Keratinocyte (primary cell): ENCODE measurements around the gene CCDC182. TPM values are rescaled to one million over a fixed set of nuclear protein-coding genes. Genes with fewer than 3 reads are reported as not detected.

ENCODE experiments used
- DNase-seq: peaks from one replicate; pipeline ENCODE4 v3.0.0-alpha.2; 2011; ENCODE audit warnings: low read depth, missing footprints, low spot score
- FAIRE-seq: peaks from 2 replicates; lab custom pipeline; 2011; peaks lifted over from hg19 to GRCh38; lab: Jason Lieb, UNC
- H2AFZ ChIP-seq: 2 replicates; pipeline ENCODE4 v1.6.0; 2012; ENCODE audit warnings: low read length, control low read depth, inconsistent platforms; ENCODE audit not compliant: control insufficient read depth
- H3K27ac ChIP-seq: 2 replicates; pipeline ENCODE4 v1.5.1; 2011; ENCODE audit warnings: low read length; ENCODE audit not compliant: control insufficient read depth, insufficient read depth
- H3K27me3 ChIP-seq: 3 replicates; pipeline ENCODE4 v1.6.0; 2011; ENCODE audit warnings: low read length; ENCODE audit not compliant: control insufficient read depth, insufficient read depth; ENCODE audit errors: extremely low read depth
- H3K36me3 ChIP-seq, 2 experiments: 2 replicates in 1 of 2; 3 replicates in 1 of 2; pipeline ENCODE4 v1.5.1; 2011; ENCODE audit warnings: low read length in 2 of 2, mild to moderate bottlenecking in 1 of 2; ENCODE audit not compliant: control insufficient read depth in 2 of 2, insufficient read depth in 2 of 2; ENCODE audit errors: extremely low read depth in 1 of 2
- H3K4me1 ChIP-seq: 3 replicates; pipeline ENCODE4 v1.5.1; 2011; ENCODE audit warnings: low read length; ENCODE audit not compliant: control insufficient read depth, insufficient read depth; ENCODE audit errors: extremely low read depth
- H3K4me2 ChIP-seq: 3 replicates; pipeline ENCODE4 v1.6.0; 2011; ENCODE audit warnings: low read depth, low read length; ENCODE audit not compliant: control insufficient read depth, insufficient read depth; ENCODE audit errors: extremely low read depth
- H3K4me3 ChIP-seq, 3 experiments: fragments of 200-600 bp in 1 of 3; sonication (generic) in 1 of 3; 2 replicates in 2 of 3; 3 replicates in 1 of 3; pipeline ENCODE4 v1.5.1; 2011 to 2016; ENCODE audit warnings: low read length in 3 of 3, mild to moderate bottlenecking in 3 of 3, control low read depth in 2 of 3, inconsistent platforms in 1 of 3, low read depth in 1 of 3, mixed read lengths in 1 of 3, mixed run types in 1 of 3, moderate library complexity in 1 of 3; ENCODE audit not compliant: control insufficient read depth in 2 of 3, insufficient read depth in 2 of 3; ENCODE audit errors: extremely low read depth in 1 of 3
- H3K79me2 ChIP-seq: 2 replicates; pipeline ENCODE4 v1.6.0; 2012; ENCODE audit warnings: low read length; ENCODE audit not compliant: control insufficient read depth, insufficient read depth
- H3K9ac ChIP-seq: 3 replicates; pipeline ENCODE4 v1.6.0; 2011; ENCODE audit warnings: low read length; ENCODE audit not compliant: control insufficient read depth, insufficient read depth; ENCODE audit errors: extremely low read depth
- H3K9me1 ChIP-seq: 3 replicates; pipeline ENCODE4 v1.6.0; 2011; ENCODE audit warnings: low read length; ENCODE audit not compliant: control insufficient read depth, insufficient read depth; ENCODE audit errors: extremely low read depth
- H3K9me3 ChIP-seq: 2 replicates; pipeline ENCODE4 v1.5.1; 2012; ENCODE audit warnings: low read depth, low read length; ENCODE audit not compliant: control insufficient read depth
- H4K20me1 ChIP-seq: 3 replicates; pipeline ENCODE4 v1.6.0; 2011; ENCODE audit warnings: low read length; ENCODE audit not compliant: control insufficient read depth, insufficient read depth; ENCODE audit errors: extremely low read depth
- EZH2 ChIP-seq: IDR thresholded peaks from one replicate; pipeline ENCODE4 v1.6.1; 2012; ENCODE audit warnings: inconsistent platforms, mild to moderate bottlenecking, low read length, moderate library complexity
- dilution Hi-C: fragments of 300-500 bp; cut with MboI; formaldehyde crosslinking; loops from one replicate; pipeline ENCODE4 v1.7.0; 2020; ENCODE audit warnings: low sequenced_read_pairs; ENCODE audit not compliant: extremely low pct_ligation_motif_present
- polyA plus RNA-seq, 5 experiments: library from polyadenylated mRNA; depleted of rRNA in 3 of 5; stranded (reverse) in 3 of 5; stranded (forward) in 1 of 5; unstranded in 1 of 5; fragments of >200 nt; gene quantifications; 1 replicate in 1 of 5; 2 replicates in 3 of 5; 3 replicates in 1 of 5; pipeline versions ENCODE4 v1.2.1 to v1.2.3, GENCODE V29; 2011 to 2012; ENCODE audit warnings: missing spikeins in 2 of 5, low read depth in 1 of 5, low replicate concordance in 1 of 5
- TF ChIP-seq, protein P1 (sequence below), 3 experiments: IDR thresholded peaks in 1 of 3; conservative IDR thresholded peaks in 1 of 3; optimal IDR thresholded peaks in 1 of 3; 2 replicates in 2 of 3; 3 replicates in 1 of 3; pipeline versions ENCODE3 to v1.5.1; 2011; ENCODE audit warnings: low read length in 3 of 3, mild to moderate bottlenecking in 3 of 3, moderate library complexity in 2 of 3, control low read depth in 1 of 3, inconsistent platforms in 1 of 3; ENCODE audit not compliant: insufficient read depth in 2 of 3; ENCODE audit errors: extremely low read depth in 1 of 3

Gene CCDC182
- polyA plus RNA-seq, 1 donor (not counting 4 experiments of a cell fraction or from before 2014, with no cell fraction given), result not detected

DNA sequence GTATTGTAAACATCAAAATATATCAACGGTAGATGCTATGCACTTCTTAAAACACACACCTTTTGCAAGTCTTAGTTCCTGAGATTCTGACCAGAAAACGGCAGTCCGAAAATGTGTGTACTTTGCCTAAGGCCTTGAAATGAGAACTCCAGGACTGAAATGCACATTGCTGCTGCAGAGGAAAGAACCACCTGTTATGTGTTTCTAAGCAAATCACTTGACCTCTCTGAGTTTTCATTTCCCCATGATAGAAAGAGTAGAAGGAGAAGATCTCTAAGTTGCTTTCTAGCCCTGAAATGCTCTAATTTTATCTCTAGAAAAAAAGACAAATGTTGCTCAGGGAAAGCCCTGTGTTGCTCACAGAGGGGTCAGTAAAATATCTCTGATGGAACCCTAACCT is 9.9 kb downstream of the CCDC182 start:
- Histone ChIP-seq H3K27me3 (peaks cover 13% of the 10 kb centered on the region), H3K4me3 (no peak overlapping the region), H3K36me3 (no peaks in the 10 kb centered on the region), H3K27ac (no peak overlapping the region), H2AFZ (no peak overlapping the region), H4K20me1 (no peaks in the 10 kb centered on the region), H3K9me3 (no peaks in the 10 kb centered on the region), H3K79me2 (no peaks in the 10 kb centered on the region), H3K9ac (no peak overlapping the region), H3K4me2 (no peak overlapping the region), H3K4me1 (no peaks in the 10 kb centered on the region), H3K9me1 (no peaks in the 10 kb centered on the region)
- FAIRE-seq (no peak), DNase-seq (no peak)
- dilution Hi-C loops, result no loop called here
- TF ChIP-seq EZH2, result no peak
- TF ChIP-seq, protein P1, sequence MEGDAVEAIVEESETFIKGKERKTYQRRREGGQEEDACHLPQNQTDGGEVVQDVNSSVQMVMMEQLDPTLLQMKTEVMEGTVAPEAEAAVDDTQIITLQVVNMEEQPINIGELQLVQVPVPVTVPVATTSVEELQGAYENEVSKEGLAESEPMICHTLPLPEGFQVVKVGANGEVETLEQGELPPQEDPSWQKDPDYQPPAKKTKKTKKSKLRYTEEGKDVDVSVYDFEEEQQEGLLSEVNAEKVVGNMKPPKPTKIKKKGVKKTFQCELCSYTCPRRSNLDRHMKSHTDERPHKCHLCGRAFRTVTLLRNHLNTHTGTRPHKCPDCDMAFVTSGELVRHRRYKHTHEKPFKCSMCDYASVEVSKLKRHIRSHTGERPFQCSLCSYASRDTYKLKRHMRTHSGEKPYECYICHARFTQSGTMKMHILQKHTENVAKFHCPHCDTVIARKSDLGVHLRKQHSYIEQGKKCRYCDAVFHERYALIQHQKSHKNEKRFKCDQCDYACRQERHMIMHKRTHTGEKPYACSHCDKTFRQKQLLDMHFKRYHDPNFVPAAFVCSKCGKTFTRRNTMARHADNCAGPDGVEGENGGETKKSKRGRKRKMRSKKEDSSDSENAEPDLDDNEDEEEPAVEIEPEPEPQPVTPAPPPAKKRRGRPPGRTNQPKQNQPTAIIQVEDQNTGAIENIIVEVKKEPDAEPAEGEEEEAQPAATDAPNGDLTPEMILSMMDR (optimal IDR thresholded peaks at IDR 0.05 in 1 of 3, IDR thresholded peaks at IDR 0.05 in 1 of 3, conservative IDR thresholded peaks at IDR 0.05 in 1 of 3; ENCODE audit: extremely low read depth in 1 of 3, insufficient read depth in 2 of 3, low read length in 3 of 3), result no peak

DNA sequence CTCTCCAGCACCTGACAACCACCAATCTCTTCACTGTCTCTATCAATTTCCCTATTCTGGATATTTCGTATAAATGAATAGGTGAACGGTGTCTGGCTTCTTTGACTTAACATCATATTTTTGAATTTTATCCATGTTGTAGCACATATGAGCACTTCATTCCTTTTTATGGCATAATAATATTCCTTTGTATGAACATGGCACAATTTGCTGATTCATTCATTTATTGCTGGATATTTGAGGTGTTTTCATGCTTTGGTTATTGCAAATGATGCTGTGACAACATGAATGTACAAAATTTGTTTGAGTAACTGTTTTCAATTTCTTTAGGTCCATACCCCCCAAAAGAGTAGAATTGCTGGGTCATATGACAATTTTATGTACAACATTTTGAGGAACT is 12.0 kb downstream of the CCDC182 start:
- DNase-seq, result no peak
- Histone ChIP-seq H2AFZ (no peak overlapping the region), H3K27me3 (peaks cover 19% of the 10 kb centered on the region), H3K4me3 (no peak overlapping the region), H3K79me2 (no peaks in the 10 kb centered on the region), H3K4me2 (no peak overlapping the region), H3K9me1 (no peaks in the 10 kb centered on the region), H4K20me1 (no peaks in the 10 kb centered on the region), H3K9ac (no peak overlapping the region), H3K27ac (no peak overlapping the region), H3K9me3 (no peaks in the 10 kb centered on the region), H3K4me1 (no peaks in the 10 kb centered on the region), H3K36me3 (no peaks in the 10 kb centered on the region)
- no peak for FAIRE-seq
- dilution Hi-C loops, result no loop called here
- TF ChIP-seq, protein P1 (optimal IDR thresholded peaks at IDR 0.05 in 1 of 3, IDR thresholded peaks at IDR 0.05 in 1 of 3, conservative IDR thresholded peaks at IDR 0.05 in 1 of 3; ENCODE audit: extremely low read depth in 1 of 3, insufficient read depth in 2 of 3, low read length in 3 of 3), result no peak
- no peak for TF ChIP-seq EZH2
